ENCODE results near the gene MPDU1. TPM values are rescaled to one million over a fixed set of nuclear protein-coding genes. Genes with fewer than 3 reads are reported as not detected.

Gene MPDU1
- total RNA-seq, 2 experiments from 2014 or later: 50.9 to 51.4 TPM

GRCh38 chr17:7556627-7557026, 27.0 kb upstream of the MPDU1 start:
- TF ChIP-seq CTCF (IDR thresholded peaks at IDR 0.05): no peak
- no peak for ATAC-seq
- ChIA-PET POLR2A (interaction anchor here (1.0 to 2.8 kb wide), 5 partner anchors 23 to 71 kb away, joined by 3 to 19 read pairs (median 5); partner anchors contain the start of genes CD68 and POLR2A), CTCF (interaction anchor here (6.3 to 7.9 kb wide), 2 partner anchors 34 to 42 kb away, joined by 165 to 186 read pairs; no protein-coding TSS in a partner anchor)
- peak; percentile 0 for DNase-seq
- H3K27ac Mint-ChIP-seq: no peak overlapping the region
- no peaks in the 10 kb centered on the region for H3K9me3 Mint-ChIP-seq
- H3K36me3 Mint-ChIP-seq (ENCODE audit: low read depth): peaks cover 8% of the 10 kb centered on the region
- intact Hi-C loops (cut with micrococcal nuclease): no loop called here
- H3K4me1 Mint-ChIP-seq (ENCODE audit: low read depth): peaks cover 68% of the 10 kb centered on the region
- H3K27me3 Mint-ChIP-seq: no peaks in the 10 kb centered on the region
- H3K4me3 Mint-ChIP-seq: no peak overlapping the region

GRCh38 chr17:7557147-7557764, 26.4 kb upstream of the MPDU1 start:
- H3K27ac Mint-ChIP-seq: no peak overlapping the region
- intact Hi-C loops (cut with micrococcal nuclease): no loop called here
- no peaks in the 10 kb centered on the region for H3K27me3 Mint-ChIP-seq
- POLR2A ChIA-PET: interaction anchor here (0.9 to 2.8 kb wide), 9 partner anchors 8 to 71 kb away, joined by 3 to 19 read pairs (median 4); partner anchors contain the start of genes CD68, POLR2A, SOX15 and TNFSF12
- no peak for TF ChIP-seq CTCF (IDR thresholded peaks at IDR 0.05)
- H3K36me3 Mint-ChIP-seq (ENCODE audit: low read depth): peaks cover 6% of the 10 kb centered on the region
- DNase-seq (peak; percentile 1), ATAC-seq (no peak)
- CTCF ChIA-PET: interaction anchor here (1.4 to 7.9 kb wide), 5 partner anchors 8 to 204 kb away, joined by 3 to 186 read pairs (median 7); partner anchors contain the start of gene TNFSF12
- no peaks in the 10 kb centered on the region for H3K9me3 Mint-ChIP-seq
- H3K4me1 Mint-ChIP-seq (ENCODE audit: low read depth): peaks cover 61% of the 10 kb centered on the region
- H3K4me3 Mint-ChIP-seq: no peak overlapping the region

- peaks cover 60% of the 10 kb centered on the region for H3K4me1 Mint-ChIP-seq (ENCODE audit: low read depth)
- no peaks in the 10 kb centered on the region for H3K27me3 Mint-ChIP-seq
- intact Hi-C loops (cut with micrococcal nuclease): no loop called here
- no peak for TF ChIP-seq CTCF (IDR thresholded peaks at IDR 0.05)
- peak overlapping the region; percentile 86 for H3K27ac Mint-ChIP-seq
- DNase-seq: peak; percentile 40
- CTCF ChIA-PET: interaction anchor here (1.1 to 7.9 kb wide), 6 partner anchors 9 to 205 kb away, joined by 3 to 186 read pairs (median 6); partner anchors contain the start of gene TNFSF12
- no peak for ATAC-seq
- no peaks in the 10 kb centered on the region for H3K9me3 Mint-ChIP-seq
- peaks cover 13% of the 10 kb centered on the region for H3K36me3 Mint-ChIP-seq (ENCODE audit: low read depth)
- peak overlapping the region; percentile 85 for H3K4me3 Mint-ChIP-seq
- POLR2A ChIA-PET: interaction anchor here (0.7 to 2.8 kb wide), 13 partner anchors 9 to 689 kb away, joined by 3 to 19 read pairs (median 4); partner anchors contain the start of genes CD68, MPDU1, POLR2A and SOX15
Observed at GRCh38 chr17:7557775-7558543, 25.7 kb upstream of the MPDU1 start.

- Mint-ChIP-seq H3K4me3 (peak within 1 kb of the TSS; percentile 85), H3K4me1 (ENCODE audit: low read depth) (peaks cover 55% of the 10 kb centered on the region), H3K9me3 (no peaks in the 10 kb centered on the region), H3K27me3 (no peaks in the 10 kb centered on the region), H3K27ac (peak within 1 kb of the TSS; percentile 86), H3K36me3 (ENCODE audit: low read depth) (peaks cover 15% of the 10 kb centered on the region)
- intact Hi-C loops (cut with micrococcal nuclease): no loop called here
- DNase-seq (peak; percentile 13), ATAC-seq (no peak)
- no peak for TF ChIP-seq CTCF (IDR thresholded peaks at IDR 0.05)
- ChIA-PET POLR2A (interaction anchor here (0.7 to 5.3 kb wide), 11 partner anchors 9 to 688 kb away, joined by 3 to 100 read pairs (median 4); partner anchors contain the start of genes MPDU1, POLR2A, SOX15 and TNFSF12), CTCF (interaction anchor here (1.1 to 7.9 kb wide), 6 partner anchors 10 to 205 kb away, joined by 3 to 186 read pairs (median 6); partner anchors contain the start of gene TNFSF12)
Observed at GRCh38 chr17:7558544-7559319, 24.9 kb upstream of the MPDU1 start, which contains the start of gene TNFSF13. Gene TNFSF13 (plus strand): TSS chr17:7558750. CDS start chr17:7559040, 290 bp downstream.

All from activated CD8-positive, alpha-beta T cell treated with anti-CD3 and anti-CD28 coated beads for 36 hours (primary cell).